A549 (cell line): ENCODE data around the gene KICS2.

Source experiments
- CTCF ChIP-seq: fragments of >200 bp; sonication (Bioruptor Twin); formaldehyde crosslinking; IDR thresholded peaks from 3 replicates; pipeline ENCODE4 v1.5.1; 2016
- POLR2A ChIP-seq: IDR thresholded peaks from 2 replicates; pipeline ENCODE4 v1.6.1; 2012; ENCODE audit warnings: mild to moderate bottlenecking, low read length

- TF ChIP-seq POLR2A (no peak), CTCF (no peak)
Measured at GRCh38 chr12:64232196-64232595, 10.1 kb upstream of the KICS2 start.
